Uterus (tissue), 4 donors: Measurements from ENCODE around the gene CCDC8. TPM values are rescaled to one million over a fixed set of nuclear protein-coding genes. Genes with fewer than 3 reads are reported as not detected.
A peak's percentile ranks its signal among the peaks of the same experiment; 100 is the strongest.

Experiments
- DNase-seq, 2 donors: peaks; one replicate each; pipeline ENCODE4 v3.0.0-alpha.2; 2019 to 2020
- H3K27ac ChIP-seq, 2 donors: fragments of 200-600 bp; sonication (generic); 1 replicate in 1 of 2; 2 replicates in 1 of 2; pipeline ENCODE4 v1.5.1; 2016 to 2018
- H3K27me3 ChIP-seq, 2 donors: fragments of 200-600 bp; sonication (generic); one replicate each; pipeline ENCODE4 v1.5.1; 2018 to 2019; ENCODE audit warnings: control low read depth in 1 of 2
- H3K36me3 ChIP-seq, 2 donors: fragments of 200-600 bp; sonication (generic); one replicate each; pipeline ENCODE4 v1.5.1; 2019; ENCODE audit warnings: control low read depth in 1 of 2
- H3K4me1 ChIP-seq, 2 donors: fragments of 200-600 bp; sonication (generic); one replicate each; pipeline ENCODE4 v1.5.1; 2018 to 2019; ENCODE audit warnings: control low read depth in 1 of 2
- H3K4me3 ChIP-seq, 2 donors: fragments of 200-600 bp; sonication (generic); 1 replicate in 1 of 2; 2 replicates in 1 of 2; pipeline ENCODE4 v1.5.1; 2018 to 2019; ENCODE audit warnings: mild to moderate bottlenecking in 1 of 2
- H3K9me3 ChIP-seq, 2 donors: fragments of 200-600 bp; sonication (generic); one replicate each; pipeline ENCODE4 v1.5.1; 2019; ENCODE audit warnings: control low read depth in 1 of 2
- CTCF ChIP-seq, 4 experiments: fragments of 200-600 bp in 2 of 4; fragments of 450-650 bp in 2 of 4; sonication (generic) in 2 of 4; IDR thresholded peaks; one replicate each; pipeline ENCODE4 v1.5.1; 2016 to 2019; ENCODE audit warnings: antibody characterized with exemption in 4 of 4, mild to moderate bottlenecking in 2 of 4, moderate library complexity in 1 of 4
- POLR2A ChIP-seq, 2 donors: fragments of 450-650 bp; IDR thresholded peaks; one replicate each; pipeline ENCODE4 v1.6.1; 2016; ENCODE audit warnings: antibody characterized with exemption in 2 of 2, mild to moderate bottlenecking in 1 of 2, moderate library complexity in 1 of 2
- intact Hi-C: fragments of 100-400 bp; cut with DNase I; formaldehyde crosslinking; loops from one replicate; pipeline ENCODE4 v1.15.1; 2023; ENCODE audit warnings: low total_unique reads
- total RNA-seq, 4 donors: library from RNA; depleted of rRNA in 3 of 4; stranded (reverse); fragments of >200 nt in 3 of 4; gene quantifications; one replicate each; pipeline versions ENCODE4 v1.1.0 to v1.2.4, GENCODE V29; 2014 to 2023
- donor health status: DM: yes; HTN: yes; CAD: no.

The CCDC8 gene
- total RNA-seq, 4 donors from 2014 or later = 7.2 to 89.1 (median 26.2) TPM

DNA sequence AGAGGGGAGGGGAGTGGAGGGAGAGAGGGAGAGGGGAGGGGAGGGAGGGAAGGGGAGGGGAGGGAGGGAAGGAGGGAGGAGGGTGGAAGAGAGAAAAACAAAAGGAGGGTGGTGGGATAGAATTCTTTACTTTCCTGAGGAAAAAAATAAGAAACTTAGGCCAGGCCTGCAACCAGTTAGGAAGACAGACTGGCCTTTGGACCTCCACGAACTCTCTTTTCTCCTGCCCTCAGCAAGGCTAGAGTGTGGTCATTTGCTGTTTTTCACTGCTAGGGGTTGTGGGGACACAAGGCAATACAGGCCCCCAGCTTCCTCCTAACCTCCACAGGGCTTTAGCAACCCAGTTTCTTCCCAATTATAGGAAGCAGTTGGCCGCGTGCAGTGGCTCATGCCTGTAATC, 4.2 kb downstream of the CCDC8 start:
- Histone ChIP-seq H3K27me3 (no peaks in the 10 kb centered on the region), H3K4me1 (peaks cover 0 to 6% of the 10 kb centered on the region in 2 donors)
- DNase-seq = no peak

GRCh38 chr19:46408664-46409039, 4.7 kb downstream of the CCDC8 start:
- peak overlapping the region; percentile 25 to 78 for H3K27ac ChIP-seq
- peaks cover 0 to 6% of the 10 kb centered on the region in 2 donors for H3K4me1 ChIP-seq
- no peaks in the 10 kb centered on the region for H3K27me3 ChIP-seq
- no peaks in the 10 kb centered on the region for H3K36me3 ChIP-seq
- intact Hi-C loops = no loop called here
- TF ChIP-seq POLR2A (IDR thresholded peaks at IDR 0.05) = no peak
- TF ChIP-seq CTCF (IDR thresholded peaks at IDR 0.05) = no peak
- H3K4me3 ChIP-seq = peak overlapping the region in 1 of 2 donors; percentile 28
- DNase-seq = peak; percentile 83 to 85
- H3K9me3 ChIP-seq = no peaks in the 10 kb centered on the region

More for the DNA sequence above, 4.2 kb downstream of the CCDC8 start:
- Histone ChIP-seq H3K4me3 (no peak overlapping the region), H3K27ac (peak overlapping the region; percentile 25 to 78), H3K36me3 (no peaks in the 10 kb centered on the region), H3K9me3 (no peaks in the 10 kb centered on the region)
- no peak for TF ChIP-seq CTCF (IDR thresholded peaks at IDR 0.05)
- intact Hi-C loops = no loop called here

GRCh38 chr19:46407856-46408663, 5.3 kb downstream of the CCDC8 start:
- peak overlapping the region; percentile 25 to 78 for H3K27ac ChIP-seq
- intact Hi-C loops = no loop called here
- no peaks in the 10 kb centered on the region for H3K27me3 ChIP-seq
- DNase-seq = no peak
- peaks cover 0 to 6% of the 10 kb centered on the region in 2 donors for H3K4me1 ChIP-seq
- no peak for TF ChIP-seq POLR2A (IDR thresholded peaks at IDR 0.05)
- no peak for TF ChIP-seq CTCF (IDR thresholded peaks at IDR 0.05)
- H3K4me3 ChIP-seq = peak overlapping the region in 1 of 2 donors; percentile 28
- no peaks in the 10 kb centered on the region for H3K36me3 ChIP-seq
- H3K9me3 ChIP-seq = no peaks in the 10 kb centered on the region

GRCh38 chr19:46406976-46407375, 6.4 kb downstream of the CCDC8 start:
- Histone ChIP-seq H3K9me3 (no peaks in the 10 kb centered on the region), H3K27ac (no peak overlapping the region), H3K4me3 (no peak overlapping the region), H3K4me1 (peaks cover 0 to 6% of the 10 kb centered on the region in 2 donors), H3K27me3 (no peaks in the 10 kb centered on the region), H3K36me3 (no peaks in the 10 kb centered on the region)
- no peak for DNase-seq
- TF ChIP-seq POLR2A (IDR thresholded peaks at IDR 0.05) (no peak), CTCF (IDR thresholded peaks at IDR 0.05) (no peak)
- intact Hi-C loops = no loop called here

DNA sequence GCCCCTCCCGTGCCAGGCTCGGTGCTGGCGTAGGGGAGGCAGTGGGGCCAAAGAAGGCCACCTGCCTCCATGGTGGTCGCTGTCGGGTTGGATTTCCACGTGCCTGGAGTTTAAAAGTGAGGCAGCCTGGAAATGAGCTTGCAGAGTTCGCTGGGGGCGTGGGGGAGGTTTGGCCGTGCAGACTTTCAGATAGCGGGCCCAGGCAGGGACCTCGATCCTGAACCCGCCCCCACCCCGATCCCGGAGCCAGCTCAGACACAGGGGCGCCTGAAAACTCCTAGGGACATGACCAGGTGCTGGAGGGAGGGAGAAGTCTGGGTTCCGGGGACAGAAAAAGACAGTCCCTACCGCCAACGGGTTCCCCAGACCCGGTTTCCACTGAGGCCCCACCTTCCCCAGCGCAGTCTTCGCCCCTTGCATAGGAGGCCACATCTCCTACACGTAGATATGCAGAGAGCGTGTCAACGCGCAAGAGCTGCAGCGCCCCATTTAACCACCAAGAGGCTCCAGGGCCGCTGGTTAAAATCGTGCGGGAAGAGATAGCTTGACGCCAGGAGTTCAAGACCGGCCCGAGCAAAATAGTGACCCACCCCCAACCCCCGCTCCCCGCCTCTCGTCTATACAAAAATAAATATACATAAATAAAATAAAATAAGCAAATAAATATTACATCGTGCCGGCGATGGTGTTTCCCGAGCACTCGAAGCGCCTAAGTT, 8.5 kb downstream of the CCDC8 start:
- no peaks in the 10 kb centered on the region for H3K27me3 ChIP-seq
- peak overlapping the region; percentile 33 to 41 for H3K4me3 ChIP-seq
- H3K36me3 ChIP-seq = no peaks in the 10 kb centered on the region
- TF ChIP-seq CTCF (IDR thresholded peaks at IDR 0.05) (peak in 1 of 4 experiments; percentile 18), POLR2A (IDR thresholded peaks at IDR 0.05) (no peak)
- H3K27ac ChIP-seq = peak overlapping the region; percentile 70 to 84
- H3K4me1 ChIP-seq = peaks cover 0 to 6% of the 10 kb centered on the region in 2 donors
- no peaks in the 10 kb centered on the region for H3K9me3 ChIP-seq
- intact Hi-C loops = loop anchor here (5.0 kb wide), 1 partner anchor 82 kb away; no protein-coding TSS in a partner anchor
- DNase-seq = peak in 1 of 2 donors; percentile 59
